HG03439 (cell line): ENCODE measurements around the gene TRAF4.

ENCODE experiments used
- ATAC-seq: cut with Tn5 transposase; IDR thresholded peaks from one replicate; pipeline ENCODE4 v1.9.1; 2021; ENCODE audit warnings: mild to moderate bottlenecking, moderate library complexity; ENCODE audit not compliant: unreplicated experiment

TRAF4 gene

GRCh38 chr17:28745786-28746411, 2.1 kb downstream of the TRAF4 start:
- ATAC-seq: no peak

DNA sequence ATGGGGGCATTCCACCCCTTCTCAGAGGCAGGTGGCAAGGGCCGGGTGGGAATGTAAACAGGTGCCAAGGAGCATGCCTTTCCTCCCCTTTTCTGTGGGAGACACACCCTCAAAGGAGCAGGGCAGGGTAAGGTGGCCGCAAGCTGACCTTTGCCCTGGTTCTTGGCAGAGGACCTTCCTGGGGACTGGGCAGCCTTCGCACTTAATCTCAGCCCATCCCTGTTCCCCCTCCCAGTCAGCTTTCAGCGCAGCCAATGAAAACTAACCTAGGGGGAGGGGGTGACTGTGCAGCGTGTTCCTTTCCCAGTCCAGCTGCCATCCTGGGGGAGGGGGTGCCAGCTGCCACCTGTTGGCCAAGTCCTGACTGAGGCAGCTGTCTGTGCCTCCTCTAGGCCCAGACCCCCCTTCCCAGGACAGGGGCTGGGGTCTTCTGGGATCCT, 2.8 kb downstream of the TRAF4 start:
- no peak for ATAC-seq

DNA sequence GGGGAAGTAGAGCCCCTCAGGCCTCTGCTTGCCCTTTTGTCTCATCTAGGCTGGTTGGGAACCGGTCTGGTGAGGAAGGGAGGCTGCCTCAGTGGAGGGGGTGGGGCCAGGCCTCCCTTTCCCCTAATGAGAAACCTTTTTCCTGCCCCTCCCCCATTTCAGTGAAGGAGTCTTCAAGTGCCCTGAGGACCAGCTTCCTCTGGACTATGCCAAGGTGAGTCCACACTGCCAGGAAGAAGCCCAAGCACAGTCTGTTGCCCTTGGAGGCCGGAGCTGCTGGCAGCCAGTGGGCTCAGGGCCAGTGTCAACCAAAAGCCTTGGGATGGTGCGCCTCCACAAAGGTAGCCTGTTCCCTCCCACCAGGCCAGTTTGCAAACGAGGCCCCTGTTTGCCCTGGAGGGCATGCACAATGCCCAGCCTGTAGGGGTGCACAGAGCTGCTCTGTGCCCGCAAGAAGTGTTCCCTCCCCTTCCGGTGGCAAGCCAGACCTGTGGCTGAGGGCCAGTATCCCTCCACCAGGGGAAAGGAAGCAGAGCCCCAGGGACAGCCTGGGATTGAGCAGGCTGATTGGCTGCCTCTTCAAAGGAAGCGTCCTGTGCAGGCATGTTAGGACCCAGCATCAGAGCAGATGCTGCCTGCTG, 3.4 kb downstream of the TRAF4 start:
- no peak for ATAC-seq

DNA sequence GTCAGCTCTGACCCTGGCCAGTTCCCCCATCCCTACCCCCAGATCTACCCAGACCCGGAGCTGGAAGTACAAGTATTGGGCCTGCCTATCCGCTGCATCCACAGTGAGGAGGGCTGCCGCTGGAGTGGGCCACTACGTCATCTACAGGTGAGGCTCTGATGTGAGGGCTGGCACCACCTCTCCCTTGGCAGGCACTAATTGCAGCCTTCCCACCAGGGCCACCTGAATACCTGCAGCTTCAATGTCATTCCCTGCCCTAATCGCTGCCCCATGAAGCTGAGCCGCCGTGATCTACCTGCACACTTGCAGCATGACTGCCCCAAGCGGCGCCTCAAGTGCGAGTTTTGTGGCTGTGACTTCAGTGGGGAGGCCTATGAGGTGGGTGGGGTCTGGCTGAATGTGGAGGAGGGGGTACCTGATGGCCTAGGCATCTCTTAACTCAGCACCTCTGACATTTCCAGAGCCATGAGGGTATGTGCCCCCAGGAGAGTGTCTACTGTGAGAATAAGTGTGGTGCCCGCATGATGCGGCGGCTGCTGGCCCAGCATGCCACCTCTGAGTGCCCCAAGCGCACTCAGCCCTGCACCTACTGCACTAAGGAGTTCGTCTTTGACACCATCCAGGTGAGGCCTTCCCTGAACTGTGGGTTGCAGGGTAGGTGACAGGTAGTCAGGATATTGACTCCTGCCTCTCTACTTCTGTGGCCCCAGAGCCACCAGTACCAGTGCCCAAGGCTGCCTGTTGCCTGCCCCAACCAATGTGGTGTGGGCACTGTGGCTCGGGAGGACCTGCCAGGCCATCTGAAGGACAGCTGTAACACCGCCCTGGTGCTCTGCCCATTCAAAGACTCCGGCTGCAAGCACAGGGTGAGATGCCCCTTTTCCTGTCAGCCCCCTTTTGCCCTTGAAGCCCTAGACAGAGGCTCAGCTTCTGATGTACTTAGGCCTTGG, 4.3 kb downstream of the TRAF4 start:
- ATAC-seq: no peak

DNA sequence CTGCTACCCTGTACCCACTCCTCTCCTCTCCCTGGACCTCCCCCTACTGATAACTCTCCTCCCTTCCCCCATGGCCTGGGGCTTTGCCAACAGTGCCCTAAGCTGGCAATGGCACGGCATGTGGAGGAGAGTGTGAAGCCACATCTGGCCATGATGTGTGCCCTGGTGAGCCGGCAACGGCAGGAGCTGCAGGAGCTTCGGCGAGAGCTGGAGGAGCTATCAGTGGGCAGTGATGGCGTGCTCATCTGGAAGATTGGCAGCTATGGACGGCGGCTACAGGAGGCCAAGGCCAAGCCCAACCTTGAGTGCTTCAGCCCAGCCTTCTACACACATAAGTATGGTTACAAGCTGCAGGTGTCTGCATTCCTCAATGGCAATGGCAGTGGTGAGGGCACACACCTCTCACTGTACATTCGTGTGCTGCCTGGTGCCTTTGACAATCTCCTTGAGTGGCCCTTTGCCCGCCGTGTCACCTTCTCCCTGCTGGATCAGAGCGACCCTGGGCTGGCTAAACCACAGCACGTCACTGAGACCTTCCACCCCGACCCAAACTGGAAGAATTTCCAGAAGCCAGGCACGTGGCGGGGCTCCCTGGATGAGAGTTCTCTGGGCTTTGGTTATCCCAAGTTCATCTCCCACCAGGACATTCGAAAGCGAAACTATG, 5.2 kb downstream of the TRAF4 start:
- no peak for ATAC-seq

- ATAC-seq: peak; percentile 2
Measured at GRCh38 chr17:28749516-28750177, 5.8 kb downstream of the TRAF4 start.

DNA sequence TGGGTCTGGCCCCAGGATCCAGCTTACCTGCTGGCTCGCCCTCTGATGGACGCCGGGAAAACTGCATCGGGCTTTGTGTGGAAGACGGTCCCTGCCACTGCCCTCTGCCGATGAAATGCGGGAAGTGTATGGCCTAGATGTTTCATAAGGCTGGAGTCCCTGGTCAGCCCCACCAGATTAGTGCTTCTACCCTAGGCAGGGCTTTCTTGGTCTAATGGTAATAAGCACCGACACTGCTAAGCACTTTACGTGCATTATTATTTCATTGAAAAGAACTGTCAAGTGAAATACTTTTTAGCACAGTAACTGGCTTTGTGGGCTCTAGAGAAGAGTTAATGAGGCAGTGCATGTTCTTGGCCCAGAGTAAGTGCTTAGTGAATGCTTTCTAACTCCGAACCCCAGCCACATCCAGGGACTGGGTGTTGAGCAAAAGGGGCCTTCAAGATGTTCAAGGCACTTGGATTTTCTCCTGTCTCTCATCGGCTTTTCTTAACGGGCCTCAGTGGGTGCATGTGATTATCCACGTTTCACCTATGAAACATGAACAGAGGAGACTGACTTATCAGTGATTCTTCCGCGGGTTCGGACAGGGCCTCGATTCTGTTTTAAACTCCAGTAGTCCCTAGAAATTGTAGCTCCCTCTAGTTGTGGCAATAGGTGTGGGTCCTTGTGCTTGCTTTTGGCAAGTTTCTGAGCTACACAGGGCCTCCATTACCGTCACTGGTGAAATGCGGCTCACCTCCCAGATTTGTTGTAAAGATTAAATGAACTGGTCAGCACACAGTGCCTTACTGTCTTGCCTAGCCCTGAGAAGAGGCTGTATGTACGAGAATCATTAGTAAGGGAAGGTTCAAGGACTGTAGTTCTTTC, 6.6 kb downstream of the TRAF4 start:
- peak; percentile 68 for ATAC-seq

DNA sequence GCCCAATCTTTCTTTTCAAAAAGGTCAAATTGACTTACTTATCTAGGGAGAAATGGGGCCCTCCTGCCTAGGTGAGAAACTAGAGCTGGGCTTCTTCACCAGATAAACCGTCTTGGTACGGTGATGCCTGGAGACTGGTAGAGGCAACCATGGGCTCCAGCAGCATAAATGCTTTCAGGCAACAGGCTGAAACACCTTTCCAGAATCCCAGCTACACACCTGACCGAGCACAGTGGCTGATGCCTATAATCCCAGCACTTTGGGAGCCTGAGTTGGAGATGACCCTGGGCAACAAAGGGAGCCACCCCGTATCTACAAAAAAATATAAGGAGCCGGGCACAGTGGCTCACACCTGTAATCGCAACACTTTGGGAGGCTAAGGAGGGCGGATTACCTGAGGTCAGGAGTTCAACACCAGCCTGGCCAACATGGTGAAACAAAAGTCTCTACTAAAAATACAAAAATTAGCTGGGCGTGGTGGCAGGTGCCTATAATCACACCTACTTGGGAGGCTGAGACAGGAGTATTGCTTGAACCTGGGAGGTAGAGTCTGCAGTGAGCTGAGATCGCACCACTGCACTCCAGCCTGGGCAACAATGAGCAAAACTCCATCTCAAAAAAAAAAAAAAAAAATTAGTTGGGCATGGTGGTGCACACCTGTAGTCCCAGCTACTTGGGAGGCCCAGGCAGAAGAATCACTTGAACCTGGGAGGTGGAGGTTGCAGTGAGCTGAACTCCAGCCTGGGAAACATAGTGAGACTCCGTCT, 8.0 kb downstream of the TRAF4 start:
- ATAC-seq: no peak

GRCh38 chr17:28755486-28755885, 11.7 kb downstream of the TRAF4 start:
- ATAC-seq: no peak

DNA sequence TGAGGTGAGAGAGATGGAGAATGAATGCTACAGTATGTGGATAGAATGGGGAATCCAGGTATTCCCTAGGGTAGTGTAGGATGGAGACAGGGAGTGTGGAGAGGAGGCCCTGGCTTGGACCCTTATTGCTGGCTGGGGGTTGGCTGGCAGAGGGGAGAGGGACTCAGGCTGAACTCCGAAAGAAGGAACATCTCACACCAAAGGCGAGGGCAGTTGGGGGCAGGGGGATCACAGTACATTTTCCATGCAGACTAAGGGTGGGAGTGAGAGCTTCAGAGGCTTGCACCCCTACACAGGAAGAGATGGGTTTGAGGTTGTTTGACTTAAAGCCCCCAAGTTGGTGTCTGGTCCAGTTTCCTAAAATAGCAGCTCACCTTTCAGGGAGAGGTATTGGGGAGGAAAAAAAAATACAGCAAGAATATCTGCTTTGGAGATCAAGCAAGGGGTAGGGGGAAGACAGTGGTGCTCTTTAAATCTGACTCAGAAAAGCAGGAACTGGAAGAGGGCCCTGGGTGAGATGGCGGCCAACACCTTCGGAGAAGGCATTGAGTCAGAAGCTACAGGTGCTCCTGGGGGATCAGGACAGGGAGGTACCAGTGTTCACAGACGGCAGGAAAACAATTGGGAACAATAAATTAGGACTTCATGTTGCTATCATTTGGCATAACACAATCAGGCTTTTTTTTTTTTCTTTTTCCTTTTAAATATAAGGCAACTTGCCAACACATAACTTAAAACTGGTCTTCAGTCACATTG, 12.4 kb downstream of the TRAF4 start:
- ATAC-seq: no peak

DNA sequence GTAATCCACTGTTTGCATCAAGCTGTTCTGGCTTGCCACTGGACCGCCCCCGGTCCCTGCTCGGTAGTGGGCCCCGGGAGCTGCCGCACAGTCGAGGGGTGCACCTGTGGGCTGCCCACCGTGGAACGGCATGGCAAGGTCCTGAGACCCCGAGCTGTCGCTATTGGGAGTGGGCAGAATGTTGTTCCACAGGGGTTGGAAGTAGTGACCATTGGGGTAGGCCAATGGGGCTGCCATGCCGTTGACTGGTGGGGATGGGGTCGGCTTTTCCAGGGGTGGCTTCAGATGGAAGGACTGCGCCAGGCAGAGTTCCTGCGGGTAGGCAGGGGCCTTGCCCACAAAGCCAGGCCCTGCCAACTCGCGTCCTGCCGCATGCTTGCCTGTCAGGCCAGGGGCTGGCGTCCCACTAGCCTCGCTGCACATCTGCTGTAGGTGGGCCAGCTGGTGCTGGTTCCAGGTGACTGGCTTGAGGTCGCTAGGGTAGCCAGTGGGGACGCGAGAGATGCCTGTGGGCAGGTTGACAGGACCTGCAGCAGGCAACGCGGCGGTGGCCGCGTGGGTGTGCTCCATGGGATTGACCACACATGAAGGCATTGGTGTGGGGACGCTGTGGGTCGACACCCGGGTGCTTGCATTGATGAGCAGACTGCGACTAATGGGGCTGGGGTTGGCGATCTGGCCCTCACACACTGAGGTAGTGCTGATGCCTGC, 14.8 kb downstream of the TRAF4 start:
- ATAC-seq: no peak

DNA sequence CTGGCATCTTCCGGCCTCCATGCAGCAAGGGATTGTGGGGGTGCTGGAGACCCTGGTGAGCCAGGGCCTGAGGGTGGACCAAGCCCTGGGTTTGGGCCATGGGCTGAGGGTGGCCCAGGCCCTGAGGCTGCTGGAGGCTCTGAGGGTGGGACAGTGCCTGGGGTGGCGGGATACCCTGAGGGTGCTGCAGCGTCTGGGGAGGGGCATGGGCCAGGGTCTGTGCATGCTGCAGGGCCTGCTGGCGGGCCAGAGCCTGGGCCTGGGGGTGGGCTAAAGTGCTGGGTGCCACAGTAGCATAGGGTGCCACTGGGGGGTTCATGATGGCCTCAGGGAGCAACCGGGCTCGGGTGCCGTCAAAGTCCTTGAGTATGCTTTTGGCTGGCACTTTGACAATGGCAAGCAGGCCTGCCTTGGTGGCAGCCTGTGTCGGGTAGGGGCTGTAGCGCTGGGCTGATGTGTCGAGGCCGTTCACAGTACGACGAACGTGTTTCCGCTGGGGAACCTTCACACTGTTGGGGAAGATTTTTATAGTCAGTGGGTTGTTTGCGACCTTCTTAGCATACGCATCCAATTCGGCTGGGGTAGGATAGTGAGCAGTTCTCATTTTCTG, 15.6 kb downstream of the TRAF4 start:
- no peak for ATAC-seq

DNA sequence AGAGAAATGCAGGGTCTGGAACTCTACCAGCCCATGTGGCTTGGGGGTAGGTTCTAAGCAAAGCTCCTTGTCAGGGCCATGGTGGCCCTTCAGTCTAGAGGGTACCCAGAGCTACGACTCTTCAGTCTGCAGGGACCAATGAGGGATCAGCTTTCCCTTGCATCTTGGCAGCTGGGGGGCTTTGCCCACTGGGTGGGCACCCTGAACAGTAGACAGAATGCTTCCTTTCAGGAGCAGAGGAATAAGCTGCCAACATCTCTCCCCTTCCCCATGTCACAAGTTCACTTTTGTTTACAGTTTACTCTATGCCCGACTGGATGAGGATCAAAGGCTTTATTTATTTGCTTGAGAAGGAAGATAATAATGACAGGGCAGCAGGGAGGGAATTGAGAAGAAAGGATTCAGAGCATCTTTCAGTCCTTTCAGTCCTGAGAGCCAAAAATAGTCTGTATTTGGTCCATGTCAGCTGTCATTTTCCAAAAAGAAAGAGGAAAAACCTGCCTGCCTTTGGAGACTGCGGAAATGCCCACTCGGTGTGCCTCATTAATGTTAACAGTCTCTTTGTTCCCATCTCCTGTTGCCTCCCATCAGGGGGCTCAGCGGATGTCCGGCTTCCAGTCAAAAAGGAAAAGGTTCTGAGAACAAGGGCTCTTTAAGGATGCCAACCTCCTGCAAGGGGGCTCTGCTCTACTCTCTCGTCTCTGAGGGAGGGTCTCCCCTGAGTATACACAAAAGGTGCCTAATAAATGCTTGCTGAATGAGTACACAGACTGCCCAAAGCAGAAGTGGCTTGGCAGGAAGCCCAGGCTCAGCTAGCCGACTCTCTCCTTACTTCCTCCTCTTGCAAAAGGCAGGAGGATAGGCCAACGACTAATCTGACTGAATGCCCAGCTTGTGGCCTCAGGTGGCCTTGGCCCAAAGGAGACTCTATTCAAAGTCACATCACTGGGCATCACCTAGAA, 17.1 kb downstream of the TRAF4 start:
- ATAC-seq: no peak

- ATAC-seq: no peak
Measured at GRCh38 chr17:28763137-28763799, 19.5 kb downstream of the TRAF4 start.

- ATAC-seq: no peak
Measured at GRCh38 chr17:28763804-28764266, 20.0 kb downstream of the TRAF4 start.
